ENCODE measurements around the gene ZRANB3. TPM values are rescaled to one million over a fixed set of nuclear protein-coding genes. Genes with fewer than 3 reads are reported as not detected.
"Not testable (repeated sequence)": the region's sequence is repeated elsewhere in the genome, so short reads cannot be mapped to it uniquely, and the experiment has no call there.

ZRANB3 gene
- total and polyA plus RNA-seq, 8 donors: 3.5 to 11.2 (median 9.5) TPM

- H3K4me3 ChIP-seq: no peak overlapping the region
- intact Hi-C loops (cut with DNase I): no loop called here
- H3K4me1 ChIP-seq: no peaks in the 10 kb centered on the region
- DNase-seq: no peak
- ATAC-seq: no peak
- no peaks in the 10 kb centered on the region for H3K36me3 ChIP-seq
- no peaks in the 10 kb centered on the region for H3K27me3 ChIP-seq
- peaks cover 0 to 16% of the 10 kb centered on the region in 2 donors for H3K9me3 ChIP-seq
- no peak for TF ChIP-seq CTCF (IDR thresholded peaks at IDR 0.05)
- H3K27ac ChIP-seq: no peak overlapping the region
Measured at GRCh38 chr2:135411646-135412045, 119.4 kb downstream of the ZRANB3 start.

- Histone ChIP-seq H3K36me3 (no peaks in the 10 kb centered on the region), H3K27me3 (no peaks in the 10 kb centered on the region), H3K9me3 (peaks cover 0 to 25% of the 10 kb centered on the region in 2 donors), H3K4me1 (no peaks in the 10 kb centered on the region), H3K27ac (no peak overlapping the region), H3K4me3 (no peak overlapping the region)
- no peak for TF ChIP-seq CTCF (IDR thresholded peaks at IDR 0.05)
- intact Hi-C loops (cut with DNase I): no loop called here
- ATAC-seq (no peak), DNase-seq (no peak)
Measured at GRCh38 chr2:135409436-135409835, 121.6 kb downstream of the ZRANB3 start.

GRCh38 chr2:135396259-135396658, 134.8 kb downstream of the ZRANB3 start:
- intact Hi-C loops (cut with DNase I); H3K27me3 ChIP-seq; ATAC-seq; H3K36me3 ChIP-seq; H3K4me1 ChIP-seq; H3K9me3 ChIP-seq; H3K4me3 ChIP-seq; H3K27ac ChIP-seq; DNase-seq: not testable (repeated sequence)

GRCh38 chr2:135386993-135387392, 144.0 kb downstream of the ZRANB3 start:
- Histone ChIP-seq H3K27ac (no peak overlapping the region), H3K4me1 (no peaks in the 10 kb centered on the region), H3K9me3 (peaks cover 0 to 14% of the 10 kb centered on the region in 2 donors), H3K27me3 (no peaks in the 10 kb centered on the region), H3K36me3 (no peaks in the 10 kb centered on the region), H3K4me3 (no peak overlapping the region)
- intact Hi-C loops (cut with DNase I): no loop called here
- ATAC-seq: no peak
- DNase-seq: no peak
- no peak for TF ChIP-seq CTCF (IDR thresholded peaks at IDR 0.05)

- peaks cover 0 to 9% of the 10 kb centered on the region in 2 donors for H3K36me3 ChIP-seq
- ATAC-seq (no peak), DNase-seq (no peak)
- H3K9me3 ChIP-seq: peaks cover 0 to 36% of the 10 kb centered on the region in 2 donors
- H3K4me3 ChIP-seq: no peak overlapping the region
- H3K4me1 ChIP-seq: no peaks in the 10 kb centered on the region
- intact Hi-C loops (cut with DNase I): no loop called here
- no peak overlapping the region for H3K27ac ChIP-seq
- no peak for TF ChIP-seq CTCF (IDR thresholded peaks at IDR 0.05)
- H3K27me3 ChIP-seq: no peaks in the 10 kb centered on the region
Measured at GRCh38 chr2:135378591-135378990, 152.4 kb downstream of the ZRANB3 start.

- ATAC-seq: no peak
- DNase-seq: no peak
- no peak for TF ChIP-seq CTCF (IDR thresholded peaks at IDR 0.05)
- Histone ChIP-seq H3K9me3 (peaks cover 0 to 17% of the 10 kb centered on the region in 2 donors), H3K36me3 (no peaks in the 10 kb centered on the region), H3K27ac (no peak overlapping the region), H3K4me3 (no peak overlapping the region), H3K27me3 (no peaks in the 10 kb centered on the region), H3K4me1 (no peaks in the 10 kb centered on the region)
- intact Hi-C loops (cut with DNase I): no loop called here
Measured at GRCh38 chr2:135373702-135374101, 157.3 kb downstream of the ZRANB3 start.
